ENCODE results near the gene RIOK1.

The RIOK1 gene

DNA sequence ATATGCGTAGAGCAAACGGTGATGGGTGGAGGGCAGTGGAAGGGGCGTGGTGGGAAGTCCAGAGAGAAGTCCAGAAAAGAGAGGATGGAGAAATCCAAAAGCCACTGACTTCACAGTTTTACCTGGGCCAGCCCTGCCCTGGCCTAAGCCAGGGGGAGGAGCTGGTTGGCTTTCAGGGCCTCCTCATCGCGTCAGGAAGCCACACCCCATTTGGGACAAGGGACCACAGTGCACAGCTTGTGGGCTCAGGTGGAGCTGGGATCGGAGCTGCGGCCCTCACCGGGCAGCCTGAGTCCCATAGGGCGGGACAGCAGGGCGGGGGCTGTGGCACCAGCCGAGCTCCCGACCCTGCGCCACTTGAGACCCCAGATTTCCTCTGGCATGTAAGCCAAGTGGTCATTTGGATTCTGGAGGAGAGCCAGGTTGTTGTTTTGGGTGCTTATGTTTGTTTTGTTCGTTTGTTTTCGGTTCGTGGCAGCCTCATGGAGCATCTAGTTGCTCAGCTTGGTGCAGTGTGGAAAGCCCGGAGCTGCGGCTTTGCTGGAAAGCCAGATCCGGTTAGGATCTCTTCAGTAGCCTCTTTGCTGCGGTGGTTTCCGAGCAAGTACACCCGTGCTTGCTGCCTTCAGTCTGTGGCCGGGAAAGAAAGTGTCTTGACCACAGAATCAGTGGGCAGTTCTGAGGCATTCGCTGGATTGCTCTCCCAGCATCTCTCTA, 42.2 kb downstream of the RIOK1 start:
- H2BK5ac ChIP-seq (ENCODE audit: low read depth, low read length, poor library complexity, severe bottlenecking), result no peak overlapping the region
- H3K4me3 ChIP-seq (ENCODE audit: insufficient read depth in 1 of 2, low read depth in 1 of 2, low read length in 2 of 2), result peak overlapping the region in 1 of 2 experiments; percentile 4
- H3K27me3 ChIP-seq (ENCODE audit: control insufficient read depth in 1 of 2, insufficient read depth in 1 of 2, low read length in 2 of 2), result no peaks in the 10 kb centered on the region
- H2AK5ac ChIP-seq (ENCODE audit: low read length, severe bottlenecking), result no peak overlapping the region
- peaks cover 4% of the 10 kb centered on the region for H3K4me1 ChIP-seq (ENCODE audit: control insufficient read depth, insufficient read depth, low read depth, low read length)
- H2AFZ ChIP-seq (ENCODE audit: low read depth, low read length), result no peak overlapping the region
- no peak overlapping the region for H3K23ac ChIP-seq (ENCODE audit: low read length in 2 of 2)
- no peak overlapping the region for H4K8ac ChIP-seq (ENCODE audit: low read length)
- H3K4me2 ChIP-seq (ENCODE audit: low read length, poor library complexity, severe bottlenecking), result no peak overlapping the region
- H3K14ac ChIP-seq (ENCODE audit: low read length in 2 of 2), result no peak overlapping the region
- H3K9me3 ChIP-seq (ENCODE audit: control insufficient read depth, low read length), result no peaks in the 10 kb centered on the region
- no peak overlapping the region for H2BK12ac ChIP-seq (ENCODE audit: low read length in 2 of 2)
- no peak overlapping the region for H3K4ac ChIP-seq (ENCODE audit: low read depth in 1 of 2, low read length in 2 of 2)
- H4K91ac ChIP-seq (ENCODE audit: low read length), result no peak overlapping the region
- H3K18ac ChIP-seq (ENCODE audit: low read depth in 1 of 2, low read length in 2 of 2), result no peak overlapping the region
- peak overlapping the region; percentile 2 for H2BK15ac ChIP-seq (ENCODE audit: low read depth, poor library complexity, severe bottlenecking)
- no peak overlapping the region for H2BK120ac ChIP-seq (ENCODE audit: low read depth, low read length)
- WGBS, result 81% methylated on average over 24 of the region's 24 CpGs
- H3K36me3 ChIP-seq (ENCODE audit: control insufficient read depth in 1 of 2, insufficient read depth in 2 of 2, low read depth in 1 of 2, low read length in 2 of 2), result no peaks in the 10 kb centered on the region
- peak overlapping the region; percentile 43 for H3K9ac ChIP-seq (ENCODE audit: low read length)
- no peaks in the 10 kb centered on the region for H3K79me1 ChIP-seq (replicated peaks; ENCODE audit: low read length, poor library complexity, severe bottlenecking)
- H3K27ac ChIP-seq (ENCODE audit: low read length, poor library complexity, severe bottlenecking), result no peak overlapping the region
- no peak for DNase-seq

DNA sequence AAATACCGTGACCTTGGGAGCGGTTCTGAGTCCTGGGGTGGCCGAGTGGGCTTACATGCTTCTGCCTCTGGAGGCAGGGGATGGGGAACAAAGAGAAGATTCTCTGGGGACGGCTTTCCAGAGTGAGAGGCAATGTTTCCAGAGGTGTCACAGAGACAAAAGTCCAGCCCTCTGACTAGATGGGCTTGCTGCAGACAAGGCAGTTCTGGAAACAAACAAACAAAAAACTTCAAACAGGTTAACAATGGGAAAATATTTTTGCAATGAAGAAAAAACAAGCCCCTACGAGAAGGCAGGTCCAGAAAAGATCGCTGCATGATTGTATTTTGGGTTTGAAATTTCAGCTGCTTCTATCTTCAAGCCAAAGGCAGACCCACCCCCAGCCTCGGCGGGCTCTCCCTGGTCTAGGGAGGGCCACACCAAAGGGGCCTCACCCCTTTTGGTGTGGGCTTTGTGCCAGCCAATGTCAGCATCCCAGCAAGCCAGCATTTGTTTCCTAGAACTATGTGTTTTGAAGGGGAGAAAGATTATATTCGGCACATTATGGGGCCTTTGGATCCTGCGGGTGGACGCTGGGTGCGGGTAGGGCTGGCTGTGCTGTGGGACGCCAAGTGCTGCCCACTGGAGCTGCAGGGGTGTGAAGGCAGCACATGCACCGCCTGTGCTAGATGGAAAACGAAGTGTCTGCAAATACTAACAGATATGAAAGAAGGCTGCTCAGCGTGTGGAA, 42.9 kb downstream of the RIOK1 start:
- H3K18ac ChIP-seq (ENCODE audit: low read depth in 1 of 2, low read length in 2 of 2), result no peak overlapping the region
- H3K4me1 ChIP-seq (ENCODE audit: control insufficient read depth, insufficient read depth, low read depth, low read length), result peaks cover 4% of the 10 kb centered on the region
- no peak for DNase-seq
- H3K14ac ChIP-seq (ENCODE audit: low read length in 2 of 2), result peak overlapping the region in 1 of 2 experiments; percentile 53
- H3K9ac ChIP-seq (ENCODE audit: low read length), result peak overlapping the region; percentile 43
- H2BK12ac ChIP-seq (ENCODE audit: low read length in 2 of 2), result no peak overlapping the region
- no peak overlapping the region for H2BK120ac ChIP-seq (ENCODE audit: low read depth, low read length)
- H3K4me2 ChIP-seq (ENCODE audit: low read length, poor library complexity, severe bottlenecking), result no peak overlapping the region
- no peaks in the 10 kb centered on the region for H3K9me3 ChIP-seq (ENCODE audit: control insufficient read depth, low read length)
- no peaks in the 10 kb centered on the region for H3K79me1 ChIP-seq (replicated peaks; ENCODE audit: low read length, poor library complexity, severe bottlenecking)
- H3K4me3 ChIP-seq (ENCODE audit: insufficient read depth in 1 of 2, low read depth in 1 of 2, low read length in 2 of 2), result peak overlapping the region in 1 of 2 experiments; percentile 4
- H2BK15ac ChIP-seq (ENCODE audit: low read depth, poor library complexity, severe bottlenecking), result no peak overlapping the region
- H3K36me3 ChIP-seq (ENCODE audit: control insufficient read depth in 1 of 2, insufficient read depth in 2 of 2, low read depth in 1 of 2, low read length in 2 of 2), result no peaks in the 10 kb centered on the region
- H3K23ac ChIP-seq (ENCODE audit: low read length in 2 of 2), result no peak overlapping the region
- no peak overlapping the region for H4K91ac ChIP-seq (ENCODE audit: low read length)
- H2BK5ac ChIP-seq (ENCODE audit: low read depth, low read length, poor library complexity, severe bottlenecking), result no peak overlapping the region
- no peaks in the 10 kb centered on the region for H3K27me3 ChIP-seq (ENCODE audit: control insufficient read depth in 1 of 2, insufficient read depth in 1 of 2, low read length in 2 of 2)
- H2AK5ac ChIP-seq (ENCODE audit: low read length, severe bottlenecking), result no peak overlapping the region
- H4K8ac ChIP-seq (ENCODE audit: low read length), result no peak overlapping the region
- WGBS, result 91% methylated on average over 16 of the region's 16 CpGs
- H2AFZ ChIP-seq (ENCODE audit: low read depth, low read length), result no peak overlapping the region
- no peak overlapping the region for H3K4ac ChIP-seq (ENCODE audit: low read depth in 1 of 2, low read length in 2 of 2)
- H3K27ac ChIP-seq (ENCODE audit: low read length, poor library complexity, severe bottlenecking), result no peak overlapping the region

- Histone ChIP-seq H2BK5ac (ENCODE audit: low read depth, low read length, poor library complexity, severe bottlenecking) (no peak overlapping the region), H3K9me3 (ENCODE audit: control insufficient read depth, low read length) (no peaks in the 10 kb centered on the region), H2AK5ac (ENCODE audit: low read length, severe bottlenecking) (no peak overlapping the region), H3K27ac (ENCODE audit: low read length, poor library complexity, severe bottlenecking) (no peak overlapping the region), H2BK15ac (ENCODE audit: low read depth, poor library complexity, severe bottlenecking) (no peak overlapping the region), H3K14ac (ENCODE audit: low read length in 2 of 2) (peak overlapping the region in 1 of 2 experiments; percentile 53), H3K36me3 (ENCODE audit: control insufficient read depth in 1 of 2, insufficient read depth in 2 of 2, low read depth in 1 of 2, low read length in 2 of 2) (no peaks in the 10 kb centered on the region), H3K18ac (ENCODE audit: low read depth in 1 of 2, low read length in 2 of 2) (no peak overlapping the region), H3K27me3 (ENCODE audit: control insufficient read depth in 1 of 2, insufficient read depth in 1 of 2, low read length in 2 of 2) (no peaks in the 10 kb centered on the region), H2AFZ (ENCODE audit: low read depth, low read length) (no peak overlapping the region), H3K4ac (ENCODE audit: low read depth in 1 of 2, low read length in 2 of 2) (no peak overlapping the region), H4K8ac (ENCODE audit: low read length) (no peak overlapping the region), H3K4me2 (ENCODE audit: low read length, poor library complexity, severe bottlenecking) (no peak overlapping the region), H4K91ac (ENCODE audit: low read length) (no peak overlapping the region), H3K23ac (ENCODE audit: low read length in 2 of 2) (no peak overlapping the region), H3K9ac (ENCODE audit: low read length) (no peak overlapping the region), H2BK120ac (ENCODE audit: low read depth, low read length) (no peak overlapping the region), H3K4me3 (ENCODE audit: insufficient read depth in 1 of 2, low read depth in 1 of 2, low read length in 2 of 2) (no peak overlapping the region), H3K4me1 (ENCODE audit: control insufficient read depth, insufficient read depth, low read depth, low read length) (peaks cover 4% of the 10 kb centered on the region), H2BK12ac (ENCODE audit: low read length in 2 of 2) (no peak overlapping the region), H3K79me1 (replicated peaks; ENCODE audit: low read length, poor library complexity, severe bottlenecking) (no peaks in the 10 kb centered on the region)
- DNase-seq, result no peak
- 95% methylated on average over 5 of the region's 5 CpGs for WGBS
Measured at GRCh38 chr6:7433121-7433617, 43.6 kb downstream of the RIOK1 start.

DNA sequence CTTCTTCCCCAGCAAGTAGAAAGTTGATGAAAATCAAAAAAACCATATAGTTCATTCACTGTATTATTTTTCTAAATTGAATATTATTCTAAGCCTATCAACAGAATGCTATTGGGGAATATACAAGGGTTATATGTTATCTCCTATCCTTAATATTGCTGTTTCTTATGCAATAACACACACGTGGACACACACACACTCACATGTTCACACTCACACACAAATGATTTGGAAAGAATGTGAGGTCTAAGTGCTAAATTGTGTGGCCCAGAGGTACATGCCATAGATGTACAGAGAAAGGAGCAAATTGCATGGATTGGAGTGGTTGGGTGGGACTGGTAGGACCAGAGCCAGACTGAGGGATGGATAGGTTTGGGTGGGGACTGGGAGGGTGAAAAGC, 45.1 kb downstream of the RIOK1 start:
- peak overlapping the region in 1 of 2 experiments; percentile 6 for H3K23ac ChIP-seq (ENCODE audit: low read length in 2 of 2)

More for the DNA sequence above, 45.1 kb downstream of the RIOK1 start:
- H3K9ac ChIP-seq (ENCODE audit: low read length), result no peak overlapping the region
- no peak overlapping the region for H3K18ac ChIP-seq (ENCODE audit: low read depth in 1 of 2, low read length in 2 of 2)
- no peaks in the 10 kb centered on the region for H3K79me1 ChIP-seq (replicated peaks; ENCODE audit: low read length, poor library complexity, severe bottlenecking)
- H4K8ac ChIP-seq (ENCODE audit: low read length), result no peak overlapping the region
- no peak overlapping the region for H2BK5ac ChIP-seq (ENCODE audit: low read depth, low read length, poor library complexity, severe bottlenecking)
- no peak overlapping the region for H3K4me3 ChIP-seq (ENCODE audit: insufficient read depth in 1 of 2, low read depth in 1 of 2, low read length in 2 of 2)
- no peak overlapping the region for H4K91ac ChIP-seq (ENCODE audit: low read length)
- no peak overlapping the region for H2AK5ac ChIP-seq (ENCODE audit: low read length, severe bottlenecking)
- no peak overlapping the region for H2BK15ac ChIP-seq (ENCODE audit: low read depth, poor library complexity, severe bottlenecking)
- H2AFZ ChIP-seq (ENCODE audit: low read depth, low read length), result no peak overlapping the region
- no peak overlapping the region for H3K27ac ChIP-seq (ENCODE audit: low read length, poor library complexity, severe bottlenecking)
- no peak overlapping the region for H3K4ac ChIP-seq (ENCODE audit: low read depth in 1 of 2, low read length in 2 of 2)
- H3K4me1 ChIP-seq (ENCODE audit: control insufficient read depth, insufficient read depth, low read depth, low read length), result peaks cover 7% of the 10 kb centered on the region
- no peaks in the 10 kb centered on the region for H3K36me3 ChIP-seq (ENCODE audit: control insufficient read depth in 1 of 2, insufficient read depth in 2 of 2, low read depth in 1 of 2, low read length in 2 of 2)
- no peak overlapping the region for H3K14ac ChIP-seq (ENCODE audit: low read length in 2 of 2)
- no peak overlapping the region for H2BK12ac ChIP-seq (ENCODE audit: low read length in 2 of 2)
- no peak for DNase-seq
- H2BK120ac ChIP-seq (ENCODE audit: low read depth, low read length), result no peak overlapping the region
- no peaks in the 10 kb centered on the region for H3K27me3 ChIP-seq (ENCODE audit: control insufficient read depth in 1 of 2, insufficient read depth in 1 of 2, low read length in 2 of 2)
- WGBS, result no CpG with 5 or more reads among the region's 1 CpG
- H3K9me3 ChIP-seq (ENCODE audit: control insufficient read depth, low read length), result no peaks in the 10 kb centered on the region
- no peak overlapping the region for H3K4me2 ChIP-seq (ENCODE audit: low read length, poor library complexity, severe bottlenecking)
